GM21717 (cell line): ENCODE data around the gene KAT2B.
A peak's percentile ranks its signal among the peaks of the same experiment; 100 is the strongest.

ENCODE experiments used
- ATAC-seq: cut with Tn5 transposase; IDR thresholded peaks from one replicate; pipeline ENCODE4 v1.9.1; 2021; ENCODE audit warnings: mild to moderate bottlenecking, moderate library complexity; ENCODE audit not compliant: unreplicated experiment

KAT2B gene

DNA sequence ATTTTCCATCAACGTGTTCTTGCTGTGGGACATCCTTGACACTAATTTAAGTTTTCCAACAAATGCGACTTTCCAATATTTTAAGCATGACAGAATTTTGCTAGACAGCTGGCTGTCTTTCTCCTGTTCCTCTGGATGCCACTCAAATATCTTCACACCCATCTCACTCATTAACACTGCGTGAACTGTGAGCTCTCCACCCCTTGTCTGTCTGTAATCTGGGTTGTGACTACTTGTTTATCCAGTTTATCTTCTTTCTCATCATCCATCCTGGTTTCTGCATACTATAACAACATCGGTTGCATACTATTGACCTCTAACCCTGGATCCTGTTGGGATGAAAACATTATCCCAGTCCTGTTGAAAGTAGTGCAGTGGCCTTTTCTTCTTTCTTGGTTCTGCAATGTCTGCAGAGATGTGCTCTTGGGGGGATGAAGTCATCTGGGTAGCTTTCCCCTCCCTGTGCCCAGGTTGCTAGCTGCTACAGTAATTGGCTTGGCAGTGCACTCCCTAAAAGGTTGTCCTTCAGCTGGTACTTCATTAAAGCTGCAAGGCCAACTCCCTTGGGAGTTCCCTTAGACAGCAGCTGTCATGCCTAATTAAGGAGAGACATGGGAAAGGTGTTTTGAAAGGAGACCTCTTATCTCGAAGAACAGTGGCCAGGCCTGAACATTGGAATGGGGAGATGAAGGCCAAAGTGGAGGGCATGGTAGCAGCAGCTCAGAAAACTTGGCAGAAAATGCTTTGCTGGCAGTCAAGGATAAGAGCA lies 24.7 kb downstream of the KAT2B start:
- ATAC-seq: no peak

GRCh38 chr3:20066079-20066478 lies 25.8 kb downstream of the KAT2B start:
- no peak for ATAC-seq

GRCh38 chr3:20066850-20067617 lies 26.8 kb downstream of the KAT2B start:
- no peak for ATAC-seq

- no peak for ATAC-seq
Measured at GRCh38 chr3:20068512-20069177, 28.4 kb downstream of the KAT2B start.

- no peak for ATAC-seq
Measured at GRCh38 chr3:20069178-20069532, 28.9 kb downstream of the KAT2B start.

GRCh38 chr3:20071175-20071574 lies 30.9 kb downstream of the KAT2B start:
- no peak for ATAC-seq

DNA sequence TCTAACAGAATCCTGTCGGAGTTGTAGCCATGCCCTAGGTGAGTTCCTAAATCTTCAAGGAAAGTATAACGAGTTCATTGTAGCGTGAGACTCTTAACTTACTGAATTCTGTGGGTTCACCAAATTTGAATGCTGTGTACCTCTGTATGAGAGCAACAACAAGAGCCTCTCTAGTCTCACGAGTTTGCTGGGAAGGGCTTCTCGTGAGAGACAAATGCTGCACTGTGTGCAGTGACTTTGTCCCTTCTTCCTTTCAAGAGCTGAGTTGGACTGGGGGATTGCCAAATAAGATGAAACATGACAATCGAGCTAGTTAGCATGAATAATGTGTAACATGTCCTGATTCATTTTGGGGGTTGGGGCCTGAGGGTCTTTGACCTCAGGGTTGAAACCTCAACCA lies 32.2 kb downstream of the KAT2B start:
- ATAC-seq: no peak

DNA sequence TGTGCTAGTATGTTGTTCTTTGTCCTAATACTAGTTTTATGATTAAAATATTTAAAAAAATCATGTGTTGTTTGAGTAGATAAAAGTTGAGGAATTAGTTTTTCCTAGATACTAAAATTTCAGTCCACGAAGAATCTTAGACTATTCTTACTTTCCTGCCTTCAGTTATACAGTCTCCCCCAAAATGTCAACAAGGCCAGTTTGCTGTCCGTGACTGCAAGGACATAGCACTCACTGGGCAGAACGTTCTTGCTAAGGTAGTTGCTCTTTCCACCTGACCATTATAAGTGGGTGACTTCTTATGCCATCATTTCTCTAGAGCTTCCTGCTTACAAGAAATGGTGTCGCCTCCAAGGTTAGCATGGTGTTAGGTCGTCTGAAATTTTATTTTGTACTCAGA lies 32.8 kb downstream of the KAT2B start:
- ATAC-seq: no peak

GRCh38 chr3:20073683-20074082 lies 33.4 kb downstream of the KAT2B start:
- no peak for ATAC-seq

DNA sequence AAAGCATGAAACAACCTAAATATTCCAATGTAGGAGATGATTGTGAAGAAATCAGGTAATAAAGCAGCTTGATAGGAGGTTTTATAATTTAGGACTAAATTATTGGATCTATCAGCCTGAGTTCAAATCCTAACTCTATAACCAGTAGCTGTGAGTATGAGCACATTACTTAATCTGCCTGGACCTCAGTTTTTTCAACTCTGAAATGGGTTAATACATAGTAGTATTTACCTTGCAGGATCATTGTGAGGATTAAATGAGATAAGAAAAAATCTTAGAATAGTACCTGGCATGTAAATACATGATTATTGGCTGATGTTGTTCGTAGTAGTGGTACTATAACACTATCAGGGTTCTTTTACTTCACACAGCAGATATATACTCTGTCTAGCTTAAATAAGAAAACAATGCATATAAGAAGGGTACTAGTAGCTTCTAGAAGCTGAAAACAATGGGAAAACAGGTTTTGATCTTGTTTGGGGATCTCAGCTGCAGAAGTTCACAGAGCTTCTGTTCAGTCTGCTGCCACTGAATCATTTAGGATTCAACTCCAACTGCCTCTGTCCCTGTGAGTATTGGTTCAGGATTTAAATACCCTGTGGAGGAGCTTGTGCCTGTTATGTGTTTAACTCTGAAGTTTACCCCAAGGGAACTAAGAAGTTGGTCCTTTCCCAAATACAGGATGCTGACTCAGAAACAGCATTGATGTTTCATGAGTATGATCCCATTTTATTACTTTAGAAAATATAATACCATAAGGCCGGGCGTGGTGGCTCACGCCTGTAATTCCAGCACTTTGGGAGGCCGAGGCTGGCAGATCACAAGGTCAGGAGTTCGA lies 34.2 kb downstream of the KAT2B start:
- no peak for ATAC-seq

- ATAC-seq: no peak
Measured at GRCh38 chr3:20075197-20075596, 35.0 kb downstream of the KAT2B start.

DNA sequence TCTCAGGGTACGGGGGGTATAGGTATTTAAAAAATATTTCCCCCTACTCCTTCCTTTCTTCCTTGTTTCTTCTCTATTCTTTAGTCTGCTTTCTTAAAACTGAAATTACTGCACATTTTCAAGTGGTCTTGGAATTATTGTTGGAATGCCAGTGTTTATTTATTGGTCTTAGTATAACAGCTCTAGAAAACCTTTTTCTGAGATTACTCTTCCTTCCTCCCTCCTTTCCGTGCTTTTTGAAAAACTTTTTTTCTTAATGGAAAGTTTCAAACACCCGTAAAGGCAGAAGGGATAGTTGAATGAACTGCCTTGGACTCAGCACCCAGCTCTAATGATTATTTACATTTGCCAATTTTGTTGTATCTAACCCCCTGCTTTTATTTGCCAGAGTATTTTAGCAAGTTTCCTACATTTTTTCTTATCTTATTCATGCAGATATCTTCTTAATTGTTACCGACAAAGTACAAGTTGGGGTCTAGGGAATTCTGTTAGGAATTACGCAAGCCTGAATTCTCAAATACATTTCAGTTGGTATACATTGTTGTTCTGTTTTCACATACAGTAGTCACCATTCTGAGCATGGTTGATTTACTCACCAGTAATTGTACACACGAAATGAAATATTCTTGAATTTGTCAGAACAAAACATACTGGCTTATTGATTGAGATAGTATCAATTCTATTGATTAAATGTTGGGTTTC lies 36.2 kb downstream of the KAT2B start:
- ATAC-seq: no peak

GRCh38 chr3:20077068-20077467 lies 36.8 kb downstream of the KAT2B start:
- no peak for ATAC-seq

- no peak for ATAC-seq
Measured at GRCh38 chr3:20078194-20078714, 38.0 kb downstream of the KAT2B start.

GRCh38 chr3:20079621-20080020 lies 39.4 kb downstream of the KAT2B start:
- ATAC-seq: no peak

- ATAC-seq: peak; percentile 73
Measured at GRCh38 chr3:20080956-20081554, 40.8 kb downstream of the KAT2B start.

DNA sequence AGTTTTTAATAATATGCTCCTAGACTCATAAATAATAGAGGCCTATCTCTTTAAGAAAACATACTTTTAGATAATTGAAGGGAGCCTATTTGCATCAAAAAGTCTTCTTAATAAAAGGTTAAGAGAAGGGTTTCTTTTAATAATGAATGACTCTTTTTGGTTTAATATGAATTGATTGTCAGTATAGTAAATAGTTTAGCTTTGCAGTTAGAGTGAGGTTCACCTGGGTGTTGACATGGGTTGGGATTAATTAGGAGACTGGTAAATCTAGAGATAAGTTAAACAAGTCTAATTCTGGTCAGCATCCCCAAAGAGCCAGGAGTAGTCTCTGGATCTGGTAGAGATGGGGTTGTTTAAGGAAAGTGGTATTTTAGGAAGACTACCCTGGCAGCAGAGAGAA lies 43.0 kb downstream of the KAT2B start:
- no peak for ATAC-seq

- ATAC-seq: no peak
Measured at GRCh38 chr3:20083953-20084352, 43.7 kb downstream of the KAT2B start.

DNA sequence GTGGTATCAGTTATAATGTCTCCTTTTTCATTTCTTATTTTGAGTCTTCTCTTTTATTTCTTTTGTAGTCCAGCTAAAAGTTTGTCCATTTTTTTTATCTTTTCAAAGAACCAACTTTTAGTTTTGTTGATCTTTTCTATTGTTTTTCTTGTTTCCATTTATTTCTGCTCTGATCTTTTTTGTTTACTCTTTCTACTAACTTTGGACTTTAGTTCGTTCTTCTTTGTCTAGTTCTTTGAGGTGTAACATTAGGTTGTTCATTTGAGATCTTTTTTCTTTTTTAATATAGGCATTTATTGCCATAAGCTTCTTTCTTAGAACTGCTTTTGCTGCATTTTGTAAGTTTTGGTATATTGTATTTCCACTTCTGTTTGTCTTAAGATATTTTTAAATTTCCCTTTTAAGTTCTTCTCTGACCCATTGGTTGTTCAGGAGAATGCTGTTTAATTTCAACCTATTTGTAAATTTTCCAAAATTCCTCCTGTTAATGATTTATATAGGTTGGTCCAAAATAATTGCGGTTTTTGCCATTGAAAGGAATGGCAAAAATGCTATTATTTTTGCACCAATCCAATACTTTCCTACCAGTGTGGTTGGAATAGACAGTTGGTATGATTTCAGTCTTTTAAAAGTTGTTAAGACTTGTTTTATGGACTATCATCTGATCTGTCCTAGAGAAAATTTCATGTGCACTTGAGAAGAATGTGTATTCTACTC lies 51.2 kb downstream of the KAT2B start:
- no peak for ATAC-seq
